Stomach smooth muscle (tissue), 2 donors: ENCODE measurements around the gene PPM1K.

ENCODE experiments used
- H3K27ac ChIP-seq: one replicate; pipeline ENCODE4 v1.7.0; 2013; ENCODE audit warnings: mild to moderate bottlenecking, low read length, inconsistent platforms
- H3K27me3 ChIP-seq, 2 donors: one replicate each; pipeline ENCODE4 v1.7.0; 2013; ENCODE audit warnings: low read length in 2 of 2; ENCODE audit not compliant: insufficient read depth in 2 of 2, control insufficient read depth in 1 of 2
- H3K36me3 ChIP-seq, 2 donors: one replicate each; pipeline ENCODE4 v1.7.0; 2013; ENCODE audit warnings: low read length in 2 of 2; ENCODE audit not compliant: control insufficient read depth in 2 of 2, insufficient read depth in 2 of 2
- H3K4me1 ChIP-seq: one replicate; pipeline ENCODE4 v1.7.0; 2013; ENCODE audit warnings: low read length; ENCODE audit not compliant: control insufficient read depth, insufficient read depth
- H3K4me3 ChIP-seq, 2 donors: one replicate each; pipeline ENCODE4 v1.7.0; 2013; ENCODE audit warnings: low read length in 2 of 2
- H3K9ac ChIP-seq, 2 donors: one replicate each; pipeline ENCODE4 v1.7.0; 2013; ENCODE audit warnings: low read length in 2 of 2, mild to moderate bottlenecking in 1 of 2
- H3K9me3 ChIP-seq, 2 donors: one replicate each; pipeline ENCODE4 v1.7.0; 2013; ENCODE audit warnings: low read length in 2 of 2; ENCODE audit not compliant: control insufficient read depth in 2 of 2
- donor health status: healthy.
- donor health status: Pancreatic carcinoma.

The PPM1K gene

GRCh38 chr4:88275949-88276515, 8.3 kb downstream of the PPM1K start:
- H3K36me3 ChIP-seq, result peaks cover 7 to 8% of the 10 kb centered on the region in 2 donors
- H3K9me3 ChIP-seq, result no peaks in the 10 kb centered on the region
- H3K4me3 ChIP-seq, result no peak overlapping the region
- peaks cover 5% of the 10 kb centered on the region for H3K4me1 ChIP-seq
- H3K27me3 ChIP-seq, result no peaks in the 10 kb centered on the region
- no peak overlapping the region for H3K9ac ChIP-seq
- no peak overlapping the region for H3K27ac ChIP-seq

- H3K4me3 ChIP-seq, result no peak overlapping the region
- H3K4me1 ChIP-seq, result peaks cover 2% of the 10 kb centered on the region
- H3K27me3 ChIP-seq, result no peaks in the 10 kb centered on the region
- H3K27ac ChIP-seq, result no peak overlapping the region
- no peak overlapping the region for H3K9ac ChIP-seq
- peaks cover 7 to 8% of the 10 kb centered on the region in 2 donors for H3K36me3 ChIP-seq
- H3K9me3 ChIP-seq, result no peaks in the 10 kb centered on the region
These were observed 8.8 kb downstream of the PPM1K start for GRCh38 chr4:88275516-88275915.

GRCh38 chr4:88268913-88269312, 15.4 kb downstream of the PPM1K start:
- no peak overlapping the region for H3K9ac ChIP-seq
- no peaks in the 10 kb centered on the region for H3K9me3 ChIP-seq
- H3K27ac ChIP-seq, result no peak overlapping the region
- H3K36me3 ChIP-seq, result peaks cover 25 to 27% of the 10 kb centered on the region in 2 donors
- no peaks in the 10 kb centered on the region for H3K27me3 ChIP-seq
- no peak overlapping the region for H3K4me3 ChIP-seq
- no peaks in the 10 kb centered on the region for H3K4me1 ChIP-seq

GRCh38 chr4:88264336-88264735, 20.0 kb downstream of the PPM1K start:
- Histone ChIP-seq H3K9me3 (no peaks in the 10 kb centered on the region), H3K4me1 (no peaks in the 10 kb centered on the region), H3K27ac (no peak overlapping the region), H3K4me3 (no peak overlapping the region), H3K27me3 (no peaks in the 10 kb centered on the region), H3K36me3 (peaks cover 28% of the 10 kb centered on the region in 2 donors), H3K9ac (no peak overlapping the region)

GRCh38 chr4:88257726-88258125, 26.6 kb downstream of the PPM1K start:
- Histone ChIP-seq H3K9ac (no peak overlapping the region), H3K4me3 (no peak overlapping the region), H3K27me3 (no peaks in the 10 kb centered on the region), H3K4me1 (no peaks in the 10 kb centered on the region), H3K36me3 (peaks cover 4 to 5% of the 10 kb centered on the region in 2 donors), H3K27ac (no peak overlapping the region), H3K9me3 (no peaks in the 10 kb centered on the region)

- Histone ChIP-seq H3K9ac (no peak overlapping the region), H3K27me3 (no peaks in the 10 kb centered on the region), H3K36me3 (no peaks in the 10 kb centered on the region), H3K4me3 (no peak overlapping the region), H3K27ac (no peak overlapping the region), H3K4me1 (no peaks in the 10 kb centered on the region), H3K9me3 (no peaks in the 10 kb centered on the region)
These were observed 29.2 kb downstream of the PPM1K start for GRCh38 chr4:88255111-88255510.

GRCh38 chr4:88251924-88252323, 32.4 kb downstream of the PPM1K start:
- no peaks in the 10 kb centered on the region for H3K9me3 ChIP-seq
- H3K36me3 ChIP-seq, result no peaks in the 10 kb centered on the region
- H3K4me1 ChIP-seq, result no peaks in the 10 kb centered on the region
- no peak overlapping the region for H3K4me3 ChIP-seq
- no peak overlapping the region for H3K27ac ChIP-seq
- H3K27me3 ChIP-seq, result no peaks in the 10 kb centered on the region
- no peak overlapping the region for H3K9ac ChIP-seq

GRCh38 chr4:88247148-88247547, 37.2 kb downstream of the PPM1K start:
- H3K27me3 ChIP-seq, result peaks cover 0 to 2% of the 10 kb centered on the region in 2 donors
- H3K4me1 ChIP-seq, result no peaks in the 10 kb centered on the region
- no peak overlapping the region for H3K4me3 ChIP-seq
- no peak overlapping the region for H3K9ac ChIP-seq
- H3K9me3 ChIP-seq, result no peaks in the 10 kb centered on the region
- no peaks in the 10 kb centered on the region for H3K36me3 ChIP-seq
- no peak overlapping the region for H3K27ac ChIP-seq

- H3K27me3 ChIP-seq, result peaks cover 0 to 2% of the 10 kb centered on the region in 2 donors
- H3K36me3 ChIP-seq, result no peaks in the 10 kb centered on the region
- H3K27ac ChIP-seq, result no peak overlapping the region
- no peaks in the 10 kb centered on the region for H3K9me3 ChIP-seq
- H3K9ac ChIP-seq, result no peak overlapping the region
- H3K4me1 ChIP-seq, result no peaks in the 10 kb centered on the region
- no peak overlapping the region for H3K4me3 ChIP-seq
These were observed 37.8 kb downstream of the PPM1K start for GRCh38 chr4:88246600-88246999.

- Histone ChIP-seq H3K9me3 (no peaks in the 10 kb centered on the region), H3K4me3 (no peak overlapping the region), H3K27ac (no peak overlapping the region), H3K4me1 (no peaks in the 10 kb centered on the region), H3K36me3 (no peaks in the 10 kb centered on the region), H3K27me3 (peaks cover 0 to 2% of the 10 kb centered on the region in 2 donors), H3K9ac (no peak overlapping the region)
These were observed 39.4 kb downstream of the PPM1K start for GRCh38 chr4:88244816-88245579.

GRCh38 chr4:88244056-88244455, 40.3 kb downstream of the PPM1K start:
- Histone ChIP-seq H3K36me3 (no peaks in the 10 kb centered on the region), H3K9me3 (no peaks in the 10 kb centered on the region), H3K27ac (no peak overlapping the region), H3K9ac (no peak overlapping the region), H3K27me3 (peaks cover 0 to 2% of the 10 kb centered on the region in 2 donors), H3K4me1 (no peaks in the 10 kb centered on the region), H3K4me3 (no peak overlapping the region)
